GM12878 (cell line): ENCODE data around the gene ZBED4. TPM values are rescaled to one million over a fixed set of nuclear protein-coding genes. Genes with fewer than 3 reads are reported as not detected.

Experiments used
- ATAC-seq: fragments of 200-7000 bp; cut with Tn5 transposase; 3 replicates; pipeline ENCODE4 v1.9.1; 2020; ENCODE audit warnings: mild to moderate bottlenecking, moderate library complexity
- BruUV-seq: library from RNA; stranded (reverse); fragments of 400-500 nt; replicated peaks from 2 replicates; lab custom pipeline; 2021; lab: Mats Ljungman, UMichigan
- CTCF ChIA-PET: fragments of 300-600 bp; sonication (Branson Sonifier 250); formaldehyde crosslinking; extraction: SDS; loops from one replicate; lab custom pipeline; 2021; ENCODE audit warnings: inconsistent platforms; lab: Yijun Ruan, JAX
- POLR2A ChIA-PET: fragments of 350-600 bp; formaldehyde crosslinking; extraction: SDS; loops from one replicate; lab custom pipeline; 2021; ENCODE audit warnings: inconsistent platforms; lab: Charles Lee
- RAD21 ChIA-PET: fragments of 300-600 bp; sonication (Branson Sonifier 250); formaldehyde crosslinking; loops from one replicate; lab custom pipeline; 2023; ENCODE audit warnings: antibody characterized with exemption; ENCODE audit not compliant: unreplicated experiment; lab: Charles Lee
- SMC1A ChIA-PET: fragments of 300-600 bp; sonication (Branson Sonifier 250); formaldehyde crosslinking; loops from one replicate; lab custom pipeline; 2023; ENCODE audit not compliant: unreplicated experiment, uncharacterized antibody; lab: Charles Lee
- DNase-seq: peaks from one replicate; pipeline ENCODE4 v3.0.0-alpha.2; 2011; ENCODE audit warnings: low read depth, low spot score
- FAIRE-seq: peaks from 3 replicates; lab custom pipeline; 2011; peaks lifted over from hg19 to GRCh38; lab: Jason Lieb, UNC
- H2AFZ ChIP-seq: 2 replicates; pipeline ENCODE4 v1.6.0; 2011; ENCODE audit warnings: low read depth, low read length, control low read depth; ENCODE audit not compliant: control insufficient read depth
- H3K27ac ChIP-seq: 2 replicates; pipeline ENCODE4 v1.5.1; 2011; ENCODE audit warnings: control low read depth; ENCODE audit not compliant: control insufficient read depth, insufficient read depth
- H3K27me3 ChIP-seq, 2 experiments: replicated peaks in 1 of 2; 2 replicates each; pipeline versions ENCODE4 v1.6.0 to v1.6.1; 2011; ENCODE audit warnings: low read length in 1 of 2; ENCODE audit not compliant: control insufficient read depth in 2 of 2, insufficient read depth in 2 of 2
- H3K36me3 ChIP-seq, 2 experiments: 2 replicates each; pipeline ENCODE4 v1.5.1; 2011; ENCODE audit warnings: low read length in 1 of 2; ENCODE audit not compliant: control insufficient read depth in 2 of 2, insufficient read depth in 2 of 2
- H3K4me1 ChIP-seq: 2 replicates; pipeline ENCODE4 v1.6.1; 2011; ENCODE audit warnings: mild to moderate bottlenecking, low read length, moderate library complexity, mixed read lengths; ENCODE audit not compliant: control insufficient read depth, insufficient read depth
- H3K4me2 ChIP-seq: 2 replicates; pipeline ENCODE4 v1.6.0; 2011; ENCODE audit warnings: control low read depth; ENCODE audit not compliant: control insufficient read depth, insufficient read depth
- H3K4me3 ChIP-seq: fragments of 200-600 bp; sonication (generic); 2 replicates; pipeline ENCODE4 v1.5.1; 2016
- H3K79me2 ChIP-seq: 2 replicates; pipeline ENCODE4 v1.6.0; 2011; ENCODE audit warnings: low read length; ENCODE audit not compliant: control insufficient read depth, insufficient read depth
- H3K9ac ChIP-seq: 2 replicates; pipeline ENCODE4 v1.8.0; 2011; ENCODE audit warnings: low read length, control low read depth, mixed read lengths; ENCODE audit not compliant: control insufficient read depth, insufficient read depth
- H3K9me3 ChIP-seq: replicated peaks from 3 replicates; pipeline ENCODE4 v1.5.1; 2011; ENCODE audit warnings: mild to moderate bottlenecking, low read length; ENCODE audit not compliant: control insufficient read depth, insufficient read depth
- H4K20me1 ChIP-seq: 2 replicates; pipeline ENCODE4 v1.6.0; 2011; ENCODE audit not compliant: control insufficient read depth, insufficient read depth
- CBX3 ChIP-seq: fragments of 200-600 bp; sonication (generic); IDR thresholded peaks from 2 replicates; pipeline ENCODE4 v1.6.1; 2016; ENCODE audit warnings: low read depth, borderline replicate concordance
- HDAC2 ChIP-seq: fragments of 200-600 bp; sonication (generic); IDR thresholded peaks from 2 replicates; pipeline ENCODE4 v1.6.1; 2017
- RB1 ChIP-seq: fragments of 450-650 bp; formaldehyde crosslinking; IDR thresholded peaks from 2 replicates; pipeline ENCODE4 v1.6.1; 2017; ENCODE audit warnings: mild to moderate bottlenecking, borderline replicate concordance
- TAF1 ChIP-seq: IDR thresholded peaks from 2 replicates; pipeline ENCODE4 v1.6.1; 2011; ENCODE audit warnings: mild to moderate bottlenecking, low read depth, low read length, borderline replicate concordance
- WGBS: methylation state at CpG from one replicate; pipeline ENCODE4 v1.1.6; 2016; ENCODE audit warnings: low lambda C conversion rate; ENCODE audit not compliant: insufficient replicate concordance, insufficient coverage; ENCODE audit errors: missing lambda C conversion rate; 5-methylcytosine and 5-hydroxymethylcytosine counted together
- in situ Hi-C: fragments of 300-500 bp; cut with MboI; formaldehyde crosslinking; loops from 9 replicates; pipeline ENCODE4 v1.14.3; 2018; ENCODE audit warnings: mixed read lengths
- intact Hi-C: fragments of 100-400 bp; cut with micrococcal nuclease; formaldehyde crosslinking; loops from one replicate; pipeline ENCODE4 v1.14.2; 2022; ENCODE audit not compliant: unreplicated experiment
- polyA plus RNA-seq, 11 experiments: library from polyadenylated mRNA; depleted of rRNA in 4 of 11; unstranded in 6 of 11; stranded (reverse) in 5 of 11; fragments of >200 nt; fragmentation: Nextera tagmentation in 4 of 11; fragmentation: Illumina TruSeq in 1 of 11; extraction: Ambion mirVana in 4 of 11; extraction: Trizol in 1 of 11; gene quantifications; 1 replicate in 1 of 11; 2 replicates in 10 of 11; pipeline versions ENCODE4 v1.2.1 to v1.2.3, GENCODE V29; 2011 to 2016; ENCODE audit warnings: inconsistent platforms in 2 of 11, missing spikeins in 2 of 11, low read depth in 1 of 11
- total RNA-seq, 4 experiments: library from RNA; depleted of rRNA in 3 of 4; stranded (reverse); fragments of >200 nt in 3 of 4; fragmentation: Illumina TruSeq in 1 of 4; extraction: Trizol in 1 of 4; gene quantifications; 2 replicates each; pipeline versions ENCODE4 v1.2.1 to v1.2.3, GENCODE V29; 2013 to 2021
- TF ChIP-seq, protein P1 (sequence below): fragments of 450-650 bp; IDR thresholded peaks from 2 replicates; pipeline ENCODE4 v1.6.1; 2016; ENCODE audit warnings: mild to moderate bottlenecking
- TF ChIP-seq, protein P2 (sequence below): fragments of 450-650 bp; IDR thresholded peaks from 2 replicates; pipeline ENCODE4 v1.6.1; 2016; ENCODE audit warnings: mild to moderate bottlenecking

ZBED4 gene
- total and polyA plus RNA-seq, 10 of the 15 experiments (the other 5 are each of a cell fraction or from before 2014, with no cell fraction given): 2.3 to 21.6 (median 12.8) TPM

DNA sequence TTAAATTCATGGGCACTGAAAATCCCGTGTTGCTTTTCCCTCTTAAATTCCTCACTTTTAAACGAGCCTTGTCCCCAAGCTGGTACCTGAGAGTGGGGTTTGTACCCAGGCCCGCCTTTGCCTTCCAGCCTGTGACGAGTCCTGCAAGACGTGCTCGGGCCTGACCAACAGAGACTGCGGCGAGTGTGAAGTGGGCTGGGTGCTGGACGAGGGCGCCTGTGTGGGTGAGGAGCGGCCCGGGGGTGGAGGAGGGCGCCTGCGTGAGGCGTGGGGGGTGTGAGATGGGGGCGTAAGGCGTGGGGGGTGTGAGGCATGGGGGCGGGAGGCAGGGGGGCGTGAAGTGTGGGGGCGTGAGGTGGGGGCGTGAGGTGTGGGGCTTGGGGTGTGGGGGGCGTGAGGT lies 68.8 kb downstream of the ZBED4 start (continued):
- TF ChIP-seq, protein P1, sequence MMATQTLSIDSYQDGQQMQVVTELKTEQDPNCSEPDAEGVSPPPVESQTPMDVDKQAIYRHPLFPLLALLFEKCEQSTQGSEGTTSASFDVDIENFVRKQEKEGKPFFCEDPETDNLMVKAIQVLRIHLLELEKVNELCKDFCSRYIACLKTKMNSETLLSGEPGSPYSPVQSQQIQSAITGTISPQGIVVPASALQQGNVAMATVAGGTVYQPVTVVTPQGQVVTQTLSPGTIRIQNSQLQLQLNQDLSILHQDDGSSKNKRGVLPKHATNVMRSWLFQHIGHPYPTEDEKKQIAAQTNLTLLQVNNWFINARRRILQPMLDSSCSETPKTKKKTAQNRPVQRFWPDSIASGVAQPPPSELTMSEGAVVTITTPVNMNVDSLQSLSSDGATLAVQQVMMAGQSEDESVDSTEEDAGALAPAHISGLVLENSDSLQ: no peak
- TF ChIP-seq TAF1 (no peak), HDAC2 (no peak)

DNA sequence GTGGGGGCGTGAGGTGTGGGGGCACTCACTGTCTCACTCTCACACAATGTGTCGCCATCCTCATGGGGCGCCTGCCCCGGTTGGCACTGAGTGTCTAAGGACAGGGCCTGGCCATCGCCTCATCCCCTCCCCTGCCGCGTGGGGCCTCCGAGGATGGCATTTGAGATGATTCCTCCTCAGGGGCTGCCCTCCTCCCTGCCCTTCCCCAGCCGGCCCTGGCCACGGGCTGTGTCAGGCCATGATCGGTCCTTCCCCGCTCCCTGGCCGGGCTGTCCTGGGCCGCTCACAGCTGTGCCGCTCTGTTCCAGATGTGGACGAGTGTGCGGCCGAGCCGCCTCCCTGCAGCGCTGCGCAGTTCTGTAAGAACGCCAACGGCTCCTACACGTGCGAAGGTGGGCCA lies 69.3 kb downstream of the ZBED4 start:
- DNase-seq: no peak
- no TSS peak for BruUV-seq
- H3K79me2 ChIP-seq: peaks cover 13% of the 10 kb centered on the region
- TF ChIP-seq, protein P2, sequence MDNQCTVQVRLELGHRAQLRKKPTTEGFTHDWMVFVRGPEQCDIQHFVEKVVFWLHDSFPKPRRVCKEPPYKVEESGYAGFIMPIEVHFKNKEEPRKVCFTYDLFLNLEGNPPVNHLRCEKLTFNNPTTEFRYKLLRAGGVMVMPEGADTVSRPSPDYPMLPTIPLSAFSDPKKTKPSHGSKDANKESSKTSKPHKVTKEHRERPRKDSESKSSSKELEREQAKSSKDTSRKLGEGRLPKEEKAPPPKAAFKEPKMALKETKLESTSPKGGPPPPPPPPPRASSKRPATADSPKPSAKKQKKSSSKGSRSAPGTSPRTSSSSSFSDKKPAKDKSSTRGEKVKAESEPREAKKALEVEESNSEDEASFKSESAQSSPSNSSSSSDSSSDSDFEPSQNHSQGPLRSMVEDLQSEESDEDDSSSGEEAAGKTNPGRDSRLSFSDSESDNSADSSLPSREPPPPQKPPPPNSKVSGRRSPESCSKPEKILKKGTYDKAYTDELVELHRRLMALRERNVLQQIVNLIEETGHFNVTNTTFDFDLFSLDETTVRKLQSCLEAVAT: peak; percentile 49; the same call in 1 of the 2 replicates
- no peak for TF ChIP-seq RB1
- TF ChIP-seq CBX3: no peak
- POLR2A ChIA-PET: interaction anchor here (1.4 kb wide), 1 partner anchor 39 kb away, joined by 8 read pairs; no protein-coding TSS in a partner anchor
- no peaks in the 10 kb centered on the region for H3K27me3 ChIP-seq
- RAD21 ChIA-PET: no interaction called here
- SMC1A ChIA-PET: interaction anchor here (1.2 kb wide), 1 partner anchor 68 kb away, joined by 3 read pairs; no protein-coding TSS in a partner anchor
- H3K4me3 ChIP-seq: no peak overlapping the region
- no peak overlapping the region for H3K4me2 ChIP-seq
- no peak for ATAC-seq
- intact Hi-C loops (no loop called here), in situ Hi-C loops (loop anchor here (5.0 kb wide), 1 partner anchor 156 kb away; no protein-coding TSS in a partner anchor)
- 91% methylated on average over 19 of the region's 25 CpGs for WGBS
- H3K27ac ChIP-seq: peak overlapping the region; percentile 91
- no peak overlapping the region for H3K9ac ChIP-seq
- H3K9me3 ChIP-seq: no peaks in the 10 kb centered on the region
- H4K20me1 ChIP-seq: no peaks in the 10 kb centered on the region
- CTCF ChIA-PET: interaction anchor here (1.4 kb wide), 1 partner anchor 162 kb away, joined by 3 read pairs; no protein-coding TSS in a partner anchor
- H3K4me1 ChIP-seq: peaks cover 40% of the 10 kb centered on the region
- no peak for FAIRE-seq
- H2AFZ ChIP-seq: no peak overlapping the region
- no peaks in the 10 kb centered on the region; a peak in 3 of 4 replicates for H3K36me3 ChIP-seq
